ENCODE data around the gene TPCN2.

The TPCN2 gene

DNA sequence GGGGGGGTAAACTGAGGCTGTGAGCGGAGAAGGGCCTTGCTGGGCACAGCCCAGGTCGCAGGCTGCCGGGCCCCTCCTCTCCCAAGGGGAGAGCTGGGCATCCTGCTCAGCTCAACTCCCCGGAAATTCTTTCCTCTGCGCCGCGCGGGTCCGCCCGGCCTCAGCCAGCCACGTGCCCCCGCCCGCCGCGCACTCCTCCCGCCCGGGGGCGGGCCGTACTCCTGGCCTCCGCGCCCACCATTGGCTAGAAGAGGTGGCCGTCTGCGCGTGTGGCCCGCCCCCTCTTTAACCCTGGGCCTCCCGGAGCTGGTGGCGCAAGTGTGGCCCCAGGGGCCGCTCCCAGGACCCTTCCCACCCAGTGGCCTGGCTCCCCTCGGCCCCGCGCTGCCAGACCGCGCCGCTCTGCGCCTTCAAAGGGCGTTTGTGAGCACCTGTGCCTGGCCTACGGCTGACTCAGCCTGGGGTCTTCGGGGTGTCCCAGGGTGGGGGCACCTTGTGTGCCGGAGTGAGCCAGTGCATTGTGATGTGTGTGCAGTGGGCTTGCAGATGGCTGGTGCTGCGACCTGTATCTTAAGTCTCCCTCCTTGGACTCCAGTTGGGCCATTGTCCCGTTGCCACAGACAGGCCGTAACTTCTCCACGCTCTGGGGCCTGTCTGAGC lies 37.6 kb upstream of the TPCN2 start:
- no CpG with 5 or more reads among the region's 43 CpGs for WGBS (ENCODE audit: insufficient coverage, insufficient read length)
- no peaks in the 10 kb centered on the region for H3K36me3 ChIP-seq (ENCODE audit: control insufficient read depth, insufficient read depth, low read length)
- H3K27me3 ChIP-seq (ENCODE audit: control insufficient read depth, insufficient read depth, low read length) = no peaks in the 10 kb centered on the region
- peaks cover 15% of the 10 kb centered on the region for H3K4me1 ChIP-seq (ENCODE audit: control insufficient read depth, insufficient read depth, low read length)
- H3K4me3 ChIP-seq (ENCODE audit: low read length) = no peak overlapping the region; the same call in 1 of the 2 replicates
- no peak overlapping the region for H3K27ac ChIP-seq (ENCODE audit: low read length)
- DNase-seq (ENCODE audit: low read depth, low spot score) = no peak
- H3K9me3 ChIP-seq (ENCODE audit: control insufficient read depth, insufficient read depth, low read length) = no peaks in the 10 kb centered on the region

DNA sequence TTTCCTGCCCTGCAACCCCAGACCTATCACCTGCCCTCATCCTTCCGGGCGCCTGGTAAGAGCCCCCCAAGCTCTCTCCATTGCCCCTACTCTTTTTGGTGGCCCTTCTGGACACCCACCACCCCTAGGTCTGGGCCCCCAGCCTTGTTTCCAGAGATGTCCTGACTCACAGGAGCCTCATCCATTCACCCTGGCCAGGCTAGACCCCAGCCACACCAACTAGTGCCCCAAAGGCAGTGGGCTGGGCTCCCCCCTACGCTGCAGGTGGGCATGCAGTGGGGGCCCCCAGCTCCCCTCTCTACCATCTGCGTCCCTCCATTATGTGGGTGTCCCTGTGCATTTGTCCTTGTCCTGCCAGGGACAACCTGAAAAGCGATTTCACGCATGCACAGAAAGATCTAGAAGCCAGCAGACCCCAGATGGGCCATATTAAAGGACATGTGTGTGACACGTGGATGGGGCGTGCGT lies 37.1 kb upstream of the TPCN2 start:
- Histone ChIP-seq H3K36me3 (ENCODE audit: control insufficient read depth, insufficient read depth, low read length) (no peaks in the 10 kb centered on the region), H3K4me1 (ENCODE audit: control insufficient read depth, insufficient read depth, low read length) (peaks cover 15% of the 10 kb centered on the region), H3K4me3 (ENCODE audit: low read length) (no peak overlapping the region), H3K27me3 (ENCODE audit: control insufficient read depth, insufficient read depth, low read length) (no peaks in the 10 kb centered on the region), H3K27ac (ENCODE audit: low read length) (no peak overlapping the region), H3K9me3 (ENCODE audit: control insufficient read depth, insufficient read depth, low read length) (no peaks in the 10 kb centered on the region)
- DNase-seq (ENCODE audit: low read depth, low spot score) = no peak
- WGBS (ENCODE audit: insufficient coverage, insufficient read length) = no CpG with 5 or more reads among the region's 9 CpGs

DNA sequence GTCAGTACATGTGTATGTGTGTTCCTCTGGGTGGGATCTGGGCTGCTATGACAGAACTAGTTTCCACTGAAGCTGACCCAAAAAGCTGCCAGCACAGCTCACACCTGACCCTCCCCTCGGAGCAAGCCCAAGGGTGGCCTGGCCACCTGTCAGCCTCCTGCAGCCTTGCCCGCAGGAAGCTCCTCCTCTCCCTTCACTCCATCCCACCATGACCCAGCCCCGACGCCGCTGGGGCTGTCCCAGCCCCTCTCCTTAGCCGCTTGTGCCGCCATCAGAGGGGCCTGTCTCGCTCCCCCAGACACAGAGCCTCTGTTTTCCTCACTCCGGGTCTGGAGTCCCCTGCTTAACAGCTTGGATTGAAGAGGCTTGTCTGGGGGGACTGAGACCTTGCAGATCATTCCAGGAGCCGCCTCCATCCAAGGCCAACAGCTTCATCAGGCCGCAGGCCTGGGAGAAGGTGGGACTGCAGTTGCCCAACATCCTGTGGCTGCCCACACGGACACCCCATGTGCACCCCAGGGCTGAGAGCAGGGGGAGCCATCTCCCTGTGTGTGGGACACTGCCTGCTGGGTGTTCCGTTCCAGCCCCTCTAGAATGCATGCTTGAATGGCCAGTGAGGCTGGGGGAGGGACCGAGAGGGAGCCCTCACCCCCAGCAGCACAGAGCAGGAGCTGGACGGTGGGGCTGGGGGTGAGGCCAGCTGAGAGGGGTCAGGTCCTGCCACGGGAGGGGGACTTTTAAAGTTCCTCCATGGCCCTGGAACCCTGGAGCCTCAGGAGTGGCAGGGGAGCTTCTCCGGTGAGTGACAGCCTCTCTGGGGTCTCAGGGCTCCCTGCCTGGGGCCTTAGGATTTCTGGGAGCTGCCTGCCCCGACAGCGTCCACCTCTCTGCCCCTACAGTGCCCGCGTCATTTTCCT lies 36.4 kb upstream of the TPCN2 start:
- DNase-seq (ENCODE audit: low read depth, low spot score) = no peak

DNA sequence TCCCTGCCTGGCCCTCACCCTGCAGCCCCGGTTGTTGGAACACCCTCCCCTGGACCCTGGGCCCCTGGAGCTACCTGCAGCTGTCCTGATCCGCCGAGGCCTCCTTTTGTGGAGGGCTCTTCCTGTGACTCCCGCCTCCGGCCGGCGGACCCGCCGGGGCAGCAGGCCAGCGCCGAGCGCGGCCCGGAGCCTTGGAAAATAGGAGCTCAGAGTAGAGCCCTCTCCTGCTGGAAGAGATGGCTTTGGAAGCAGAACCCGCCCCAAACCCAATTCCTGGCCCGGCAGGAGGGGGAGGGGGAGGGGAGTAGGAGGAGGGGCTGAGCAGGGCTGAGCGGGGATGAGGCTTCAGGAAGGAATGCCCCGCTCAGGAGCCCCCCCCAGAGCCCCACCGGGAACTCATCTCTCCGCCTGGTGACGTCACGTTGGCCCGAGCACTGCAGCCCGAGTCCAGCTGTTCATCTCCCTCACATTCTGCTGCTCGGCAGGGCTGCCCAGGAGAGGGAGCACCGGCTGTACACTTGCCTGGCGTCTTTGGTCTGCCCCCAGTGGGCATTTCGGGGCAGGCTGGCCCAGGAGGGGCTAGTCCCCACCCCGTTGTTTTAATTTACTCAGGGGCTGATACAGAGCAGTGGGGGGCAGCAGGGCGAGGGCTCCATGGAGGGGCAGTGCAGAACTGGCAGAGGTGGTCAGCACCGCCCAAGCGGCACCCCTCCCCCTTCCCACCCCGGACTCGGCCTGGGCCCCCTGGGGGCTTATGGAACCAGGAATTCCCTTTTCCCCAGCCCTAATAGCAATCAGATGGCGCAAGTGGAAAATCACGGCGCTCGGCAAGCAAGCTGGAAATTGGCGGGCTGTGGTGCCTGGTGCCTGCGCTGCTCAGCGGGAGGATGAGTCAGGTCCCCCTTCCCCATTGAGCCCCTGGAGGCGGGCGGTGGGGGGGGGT lies 35.5 kb upstream of the TPCN2 start, which contains the start of gene MRGPRF:
Gene MRGPRF, minus strand, starts transcription at position 238 of the 943 bp plus-strand sequence. CDS start 3,345 bp downstream, outside the sequence.
- H3K27me3 ChIP-seq (ENCODE audit: control insufficient read depth, insufficient read depth, low read length) = no peaks in the 10 kb centered on the region
- DNase-seq (ENCODE audit: low read depth, low spot score) = no peak

More for the DNA sequence above, 36.4 kb upstream of the TPCN2 start:
- Histone ChIP-seq H3K27me3 (ENCODE audit: control insufficient read depth, insufficient read depth, low read length) (no peaks in the 10 kb centered on the region), H3K9me3 (ENCODE audit: control insufficient read depth, insufficient read depth, low read length) (no peaks in the 10 kb centered on the region), H3K4me1 (ENCODE audit: control insufficient read depth, insufficient read depth, low read length) (peaks cover 15% of the 10 kb centered on the region), H3K27ac (ENCODE audit: low read length) (no peak overlapping the region), H3K4me3 (ENCODE audit: low read length) (peak overlapping the region; percentile 47), H3K36me3 (ENCODE audit: control insufficient read depth, insufficient read depth, low read length) (no peaks in the 10 kb centered on the region)
- no CpG with 5 or more reads among the region's 21 CpGs for WGBS (ENCODE audit: insufficient coverage, insufficient read length)

DNA sequence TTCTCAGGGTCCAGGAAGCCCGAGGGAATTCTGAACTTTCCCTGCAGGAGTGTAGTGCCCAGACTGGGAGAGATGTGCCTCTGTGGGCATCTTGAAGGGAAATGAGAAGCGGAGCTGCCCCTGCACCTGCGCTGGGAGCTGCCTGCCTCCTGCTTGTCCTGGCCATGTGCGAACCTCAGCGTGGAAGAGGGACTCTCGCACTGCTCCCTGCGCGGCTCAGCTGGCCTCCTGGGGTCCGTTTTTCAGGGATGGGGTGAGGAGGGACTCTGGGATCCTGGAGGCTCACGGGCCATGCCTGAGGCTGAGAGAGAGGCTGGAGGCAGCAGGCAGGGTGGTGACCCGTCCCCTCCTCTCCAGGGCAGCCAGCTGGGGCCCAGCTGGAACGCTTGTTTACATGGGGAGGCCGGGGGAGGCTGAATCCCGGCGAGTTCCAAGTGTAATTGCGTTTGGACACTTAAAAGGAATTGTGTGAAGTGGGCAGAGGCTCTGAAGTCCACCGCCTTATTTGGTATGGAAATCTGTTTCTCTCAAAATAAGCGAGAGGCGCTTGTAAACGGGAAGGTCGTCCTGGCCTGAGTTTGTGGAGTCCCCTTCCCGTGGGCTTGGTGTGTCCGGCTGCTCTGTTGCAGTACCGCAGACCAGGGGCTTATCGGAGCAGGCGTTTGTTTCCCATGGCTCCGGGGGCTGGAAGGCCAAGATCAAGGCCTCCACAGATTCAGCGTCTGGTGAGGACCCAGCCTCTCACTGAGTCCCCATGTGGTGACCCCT lies 34.5 kb upstream of the TPCN2 start:
- WGBS (ENCODE audit: insufficient coverage, insufficient read length) = no CpG with 5 or more reads among the region's 28 CpGs
- H3K4me1 ChIP-seq (ENCODE audit: control insufficient read depth, insufficient read depth, low read length) = peaks cover 15% of the 10 kb centered on the region
- no peak overlapping the region for H3K27ac ChIP-seq (ENCODE audit: low read length)
- no peaks in the 10 kb centered on the region for H3K9me3 ChIP-seq (ENCODE audit: control insufficient read depth, insufficient read depth, low read length)
- H3K27me3 ChIP-seq (ENCODE audit: control insufficient read depth, insufficient read depth, low read length) = no peaks in the 10 kb centered on the region
- no peak overlapping the region for H3K4me3 ChIP-seq (ENCODE audit: low read length)
- no peak for DNase-seq (ENCODE audit: low read depth, low spot score)
- no peaks in the 10 kb centered on the region for H3K36me3 ChIP-seq (ENCODE audit: control insufficient read depth, insufficient read depth, low read length)

More for the DNA sequence above, 35.5 kb upstream of the TPCN2 start, which contains the start of gene MRGPRF:
- no peak within 1 kb of the TSS for H3K27ac ChIP-seq (ENCODE audit: low read length)
- H3K9me3 ChIP-seq (ENCODE audit: control insufficient read depth, insufficient read depth, low read length) = no peaks in the 10 kb centered on the region
- no peaks in the 10 kb centered on the region for H3K36me3 ChIP-seq (ENCODE audit: control insufficient read depth, insufficient read depth, low read length)
- peaks cover 15% of the 10 kb centered on the region for H3K4me1 ChIP-seq (ENCODE audit: control insufficient read depth, insufficient read depth, low read length)
- no CpG with 5 or more reads among the region's 43 CpGs for WGBS (ENCODE audit: insufficient coverage, insufficient read length)
- H3K4me3 ChIP-seq (ENCODE audit: low read length) = peak within 1 kb of the TSS; percentile 47

DNA sequence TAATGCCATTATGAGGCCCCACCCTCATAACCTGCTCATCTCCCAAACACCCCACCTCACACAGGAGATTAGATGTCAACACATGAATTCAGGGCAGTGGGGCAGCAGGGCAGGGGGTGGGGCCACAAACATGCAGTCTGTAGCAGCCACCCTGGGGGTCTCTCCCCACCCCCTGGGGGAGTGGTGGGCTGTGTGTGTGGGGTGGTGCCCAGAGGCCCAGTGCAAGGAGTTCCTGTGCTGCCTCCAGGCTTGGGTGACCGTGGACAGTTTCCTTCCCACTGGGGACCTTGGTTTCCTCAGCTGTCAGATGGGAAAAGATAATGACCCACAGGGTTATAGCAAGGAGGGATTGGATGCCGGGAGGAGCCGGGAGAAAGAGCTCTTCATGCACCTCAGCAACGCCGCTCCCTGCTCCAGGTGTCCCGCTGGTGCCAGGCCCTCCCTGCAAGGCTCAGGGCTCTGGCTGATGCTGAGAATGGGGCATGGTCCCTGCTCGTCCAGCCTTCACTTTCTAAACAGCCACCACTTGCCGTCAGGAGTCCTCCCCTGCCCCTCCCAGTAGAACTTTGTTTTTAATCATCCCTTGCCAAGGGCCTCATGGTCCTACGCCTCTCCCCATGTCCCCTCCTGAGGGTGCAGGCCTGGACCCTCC lies 33.7 kb upstream of the TPCN2 start:
- Histone ChIP-seq H3K27me3 (ENCODE audit: control insufficient read depth, insufficient read depth, low read length) (no peaks in the 10 kb centered on the region), H3K9me3 (ENCODE audit: control insufficient read depth, insufficient read depth, low read length) (no peaks in the 10 kb centered on the region), H3K36me3 (ENCODE audit: control insufficient read depth, insufficient read depth, low read length) (no peaks in the 10 kb centered on the region), H3K4me1 (ENCODE audit: control insufficient read depth, insufficient read depth, low read length) (peaks cover 15% of the 10 kb centered on the region), H3K27ac (ENCODE audit: low read length) (no peak overlapping the region), H3K4me3 (ENCODE audit: low read length) (no peak overlapping the region)
- DNase-seq (ENCODE audit: low read depth, low spot score) = no peak
- no CpG with 5 or more reads among the region's 9 CpGs for WGBS (ENCODE audit: insufficient coverage, insufficient read length)

DNA sequence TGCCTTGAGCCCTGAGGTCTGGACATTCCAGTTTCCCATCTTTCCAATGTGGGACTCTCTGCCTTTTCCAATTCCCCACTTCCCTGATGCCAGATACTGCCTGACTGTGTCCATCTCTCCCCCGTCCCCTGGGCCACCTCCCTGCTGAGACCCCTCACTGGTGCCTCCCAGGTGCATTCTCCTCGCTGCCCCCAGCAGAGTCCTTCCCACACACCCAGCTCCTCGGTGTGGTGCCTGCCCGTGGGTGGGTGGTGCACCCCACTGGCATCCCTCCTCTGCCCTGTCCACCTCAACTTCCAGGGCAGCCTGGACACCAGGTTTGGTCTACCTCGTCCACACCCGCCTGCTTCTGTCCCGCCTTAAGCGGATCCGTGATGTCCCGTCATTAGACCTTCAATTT lies 30.8 kb upstream of the TPCN2 start:
- H3K27ac ChIP-seq (ENCODE audit: low read length) = no peak overlapping the region
- no peak for DNase-seq (ENCODE audit: low read depth, low spot score)
- WGBS (ENCODE audit: insufficient coverage, insufficient read length) = no CpG with 5 or more reads among the region's 10 CpGs
- H3K4me1 ChIP-seq (ENCODE audit: control insufficient read depth, insufficient read depth, low read length) = peaks cover 3% of the 10 kb centered on the region; the same call in 1 of the 2 replicates
- no peaks in the 10 kb centered on the region for H3K27me3 ChIP-seq (ENCODE audit: control insufficient read depth, insufficient read depth, low read length)
- no peaks in the 10 kb centered on the region for H3K36me3 ChIP-seq (ENCODE audit: control insufficient read depth, insufficient read depth, low read length)
- H3K4me3 ChIP-seq (ENCODE audit: low read length) = no peak overlapping the region
- H3K9me3 ChIP-seq (ENCODE audit: control insufficient read depth, insufficient read depth, low read length) = no peaks in the 10 kb centered on the region

DNA sequence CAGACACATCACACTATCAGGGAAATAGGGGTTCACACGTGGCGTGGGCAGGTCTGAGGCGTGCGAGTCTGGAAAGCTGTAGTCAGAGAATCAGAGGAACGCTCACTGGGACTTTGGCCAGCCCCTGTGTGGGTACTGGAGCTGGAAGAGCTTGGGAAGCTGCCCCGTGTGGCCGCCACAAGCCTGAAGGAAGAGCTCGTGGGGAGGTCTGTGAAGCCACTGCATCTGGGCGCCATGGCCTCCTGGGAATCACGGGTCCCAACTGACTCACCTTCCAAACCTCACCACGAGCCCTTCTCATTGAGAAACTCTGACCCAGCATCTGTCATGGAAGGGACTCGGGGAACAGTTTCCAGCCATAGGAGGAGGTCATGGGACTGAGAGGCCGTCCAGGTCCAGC lies 29.8 kb upstream of the TPCN2 start:
- no peak overlapping the region for H3K27ac ChIP-seq (ENCODE audit: low read length)
- no peak for DNase-seq (ENCODE audit: low read depth, low spot score)
- peaks cover 3% of the 10 kb centered on the region; the same call in 1 of the 2 replicates for H3K4me1 ChIP-seq (ENCODE audit: control insufficient read depth, insufficient read depth, low read length)
- H3K36me3 ChIP-seq (ENCODE audit: control insufficient read depth, insufficient read depth, low read length) = no peaks in the 10 kb centered on the region
- no peaks in the 10 kb centered on the region for H3K9me3 ChIP-seq (ENCODE audit: control insufficient read depth, insufficient read depth, low read length)
- H3K4me3 ChIP-seq (ENCODE audit: low read length) = no peak overlapping the region
- no CpG with 5 or more reads among the region's 13 CpGs for WGBS (ENCODE audit: insufficient coverage, insufficient read length)
- H3K27me3 ChIP-seq (ENCODE audit: control insufficient read depth, insufficient read depth, low read length) = no peaks in the 10 kb centered on the region

DNA sequence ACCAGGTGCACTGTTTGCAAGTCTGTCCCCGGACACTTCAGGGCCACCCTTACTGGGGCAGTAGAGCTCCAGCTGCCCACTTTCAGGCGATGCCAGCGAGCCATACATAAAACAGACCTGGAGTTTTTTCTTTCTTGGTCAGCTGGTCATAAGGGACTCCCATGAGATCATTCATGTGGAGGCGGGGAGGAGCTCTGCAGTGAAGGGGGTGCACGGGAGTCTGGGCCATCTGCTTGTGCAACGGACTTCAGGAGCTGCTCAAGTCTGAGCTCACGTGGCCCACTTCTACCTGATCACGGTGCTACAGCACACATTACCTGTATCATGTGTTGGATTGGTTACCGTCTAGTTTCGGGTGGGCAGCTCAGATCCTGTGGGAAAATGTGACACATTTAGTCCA lies 26.5 kb upstream of the TPCN2 start:
- Histone ChIP-seq H3K27me3 (ENCODE audit: control insufficient read depth, insufficient read depth, low read length) (no peaks in the 10 kb centered on the region), H3K27ac (ENCODE audit: low read length) (no peak overlapping the region), H3K36me3 (ENCODE audit: control insufficient read depth, insufficient read depth, low read length) (no peaks in the 10 kb centered on the region), H3K4me3 (ENCODE audit: low read length) (no peak overlapping the region), H3K4me1 (ENCODE audit: control insufficient read depth, insufficient read depth, low read length) (no peaks in the 10 kb centered on the region), H3K9me3 (ENCODE audit: control insufficient read depth, insufficient read depth, low read length) (no peaks in the 10 kb centered on the region)
- no peak for DNase-seq (ENCODE audit: low read depth, low spot score)
- WGBS (ENCODE audit: insufficient coverage, insufficient read length) = no CpG with 5 or more reads among the region's 10 CpGs

All from iPS DF 6.9 (cell line).